NCI-H748 treated with DMSO at 0.1 percent for 48 hours (cell line): ENCODE data around the gene BPIFB3.

Experiments
- DNase-seq: peaks from one replicate; lab custom pipeline; 2025; lab: John Stamatoyannopoulos, UW

BPIFB3 gene

DNA sequence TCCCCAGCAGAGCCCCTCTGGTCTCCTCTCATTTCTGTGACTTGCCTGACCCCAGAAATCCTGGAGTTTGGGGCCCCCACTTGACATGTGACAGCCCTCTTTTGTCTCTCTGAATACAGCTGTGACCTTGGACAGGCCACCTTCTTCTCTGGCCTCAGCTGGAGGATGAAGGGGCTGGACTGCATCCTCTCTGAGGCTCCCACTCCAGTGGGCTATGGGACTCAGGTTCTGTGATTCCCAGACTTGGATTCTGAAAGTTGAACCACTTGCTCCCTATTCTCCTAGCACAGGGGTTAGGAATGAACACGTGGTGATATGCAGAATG, 9.1 kb downstream of the BPIFB3 start:
- no peak for DNase-seq

- no peak for DNase-seq
These were observed 9.6 kb downstream of the BPIFB3 start for GRCh38 chr20:33063271-33063670.

DNA sequence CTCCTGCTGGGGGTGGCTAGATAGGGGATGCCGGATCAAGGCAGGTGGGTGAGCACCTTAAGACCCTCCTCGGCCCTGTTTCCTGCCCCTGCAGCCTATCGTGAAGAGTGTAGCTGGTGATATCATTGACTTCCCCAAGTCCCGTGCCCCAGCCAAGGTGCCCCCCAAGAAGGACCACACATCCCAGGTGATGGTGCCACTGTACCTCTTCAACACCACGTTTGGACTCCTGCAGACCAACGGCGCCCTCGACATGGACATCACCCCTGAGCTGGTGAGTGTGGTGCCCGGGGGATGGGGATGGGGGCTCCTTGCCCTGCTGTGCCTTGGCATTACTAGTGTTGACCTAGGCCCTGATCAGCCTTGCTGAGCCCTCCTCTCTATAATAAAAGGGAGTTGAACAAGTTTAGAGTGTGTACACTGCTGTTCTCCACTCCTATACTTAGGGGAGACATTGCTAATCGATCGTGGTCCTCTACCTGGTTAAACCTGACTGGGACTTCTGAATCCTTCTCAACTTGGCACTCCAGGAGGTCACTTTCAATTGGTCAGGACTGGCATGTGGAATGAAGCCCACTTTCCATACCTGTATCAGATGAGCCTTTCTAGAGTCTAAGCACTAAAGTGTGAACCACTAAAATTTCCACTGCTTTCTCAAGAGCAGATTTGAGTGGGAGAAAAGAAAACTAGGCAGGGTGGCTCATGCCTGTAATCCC, 11.0 kb downstream of the BPIFB3 start:
- no peak for DNase-seq

GRCh38 chr20:33065785-33066184, 12.1 kb downstream of the BPIFB3 start:
- DNase-seq, result no peak

GRCh38 chr20:33067806-33068205, 14.1 kb downstream of the BPIFB3 start:
- DNase-seq, result no peak

DNA sequence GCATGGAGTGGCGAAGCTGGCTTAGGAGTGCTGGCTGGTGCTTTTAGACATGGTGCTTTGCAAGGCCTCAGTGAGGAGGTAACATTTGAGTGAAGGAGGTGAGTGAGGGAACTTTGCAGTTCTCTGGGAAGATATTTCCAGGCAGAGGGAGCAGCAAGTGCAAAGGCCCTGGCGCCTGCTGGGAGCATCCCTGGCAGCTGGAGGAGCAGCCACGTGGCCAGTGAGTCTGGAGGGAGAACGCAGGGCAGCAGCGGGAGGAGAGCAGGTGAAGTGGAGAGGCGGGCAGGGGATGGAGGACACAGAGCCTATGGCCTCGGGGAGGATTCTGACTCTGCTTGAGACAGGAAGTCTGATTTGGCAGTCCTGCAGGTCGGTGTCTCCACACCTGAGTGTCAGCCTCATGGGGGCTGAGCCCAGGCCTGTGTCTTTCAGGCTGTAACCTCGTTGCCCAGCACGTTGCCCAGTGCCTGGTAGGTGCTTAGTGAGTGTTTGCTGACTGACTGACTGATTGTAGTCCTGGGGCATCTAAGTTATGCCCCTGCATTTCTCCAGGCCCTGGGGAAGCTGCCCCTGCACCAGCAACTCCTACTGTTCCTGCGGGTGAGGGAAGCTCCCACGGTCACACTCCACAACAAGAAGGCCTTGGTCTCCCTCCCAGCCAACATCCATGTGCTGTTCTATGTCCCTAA, 14.7 kb downstream of the BPIFB3 start:
- DNase-seq, result no peak

DNA sequence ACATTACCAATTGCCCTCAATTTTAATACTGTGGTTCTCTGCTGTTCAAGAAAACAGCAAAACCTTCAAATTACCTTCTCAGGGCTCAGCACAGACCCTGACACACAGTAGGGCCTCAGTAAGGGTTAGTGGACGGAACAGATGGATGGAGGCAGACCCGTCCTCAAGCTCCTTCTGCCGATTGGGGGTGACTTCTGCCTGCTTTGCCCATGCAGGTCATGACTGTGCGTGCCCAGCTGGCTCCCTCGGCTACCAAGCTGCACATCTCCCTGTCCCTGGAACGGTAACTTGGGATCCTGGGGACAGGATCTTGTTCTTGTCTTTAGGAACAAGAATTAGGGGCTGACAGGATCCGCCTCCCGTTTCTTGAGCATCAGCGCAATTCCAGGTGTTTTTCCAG, 16.0 kb downstream of the BPIFB3 start:
- DNase-seq, result no peak

GRCh38 chr20:33070111-33071053, 16.7 kb downstream of the BPIFB3 start:
- no peak for DNase-seq

GRCh38 chr20:33071198-33071597, 17.5 kb downstream of the BPIFB3 start:
- DNase-seq, result no peak

GRCh38 chr20:33072362-33072761, 18.7 kb downstream of the BPIFB3 start:
- no peak for DNase-seq

DNA sequence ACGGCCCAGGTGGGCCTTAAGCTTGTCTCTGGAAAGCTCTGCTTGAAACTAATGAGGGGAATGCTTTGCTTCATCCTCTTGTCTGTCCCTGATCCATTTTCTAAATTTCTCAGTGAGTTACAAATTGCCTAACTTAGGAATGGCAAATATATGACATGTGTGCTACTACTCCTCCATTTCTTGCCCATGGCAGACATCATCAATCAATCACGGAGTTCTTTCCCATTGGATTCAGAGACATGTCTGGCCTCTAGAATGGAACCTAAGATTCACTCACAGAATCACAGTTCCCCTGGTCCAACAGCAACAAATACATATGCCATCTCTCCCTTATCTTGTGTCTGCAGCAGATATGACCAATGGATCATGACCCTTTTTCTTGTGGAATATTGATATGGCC, 19.1 kb downstream of the BPIFB3 start:
- DNase-seq, result no peak

GRCh38 chr20:33074675-33075074, 21.0 kb downstream of the BPIFB3 start:
- DNase-seq, result no peak

GRCh38 chr20:33075281-33075680, 21.6 kb downstream of the BPIFB3 start:
- DNase-seq, result no peak

DNA sequence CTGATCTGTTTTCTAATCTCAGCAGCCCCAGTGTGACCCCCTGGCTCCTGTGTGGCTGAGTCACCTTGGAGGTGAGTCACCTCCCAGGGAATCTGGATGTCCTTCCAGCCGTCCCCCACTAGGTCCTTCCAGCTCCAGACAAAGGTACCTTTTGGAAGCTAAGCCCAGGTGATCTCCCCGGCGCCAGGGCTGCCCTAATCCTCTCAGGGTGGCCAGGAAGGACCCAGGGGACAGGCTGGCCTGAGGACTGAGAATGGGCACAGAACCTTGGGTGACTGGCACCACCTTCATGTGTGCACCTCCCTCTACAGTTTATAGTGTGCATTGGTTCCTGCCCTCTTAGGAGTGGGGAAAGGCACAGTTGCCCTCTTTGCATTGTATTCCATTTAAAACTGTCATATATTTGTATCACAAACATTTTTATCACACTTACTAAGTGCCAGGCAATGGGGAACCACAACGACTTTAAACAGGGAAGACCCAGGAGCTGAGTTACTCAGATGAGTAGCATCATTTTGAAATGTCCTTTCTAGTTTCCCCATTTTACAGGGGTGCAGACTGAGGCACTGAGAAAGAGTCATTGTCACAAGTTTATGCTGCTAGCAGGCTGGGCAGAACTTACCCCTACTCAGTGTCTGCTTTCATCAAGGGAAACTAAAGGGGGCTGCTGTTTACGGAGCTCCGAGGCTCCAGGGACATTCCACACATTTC, 23.1 kb downstream of the BPIFB3 start:
- DNase-seq, result no peak

GRCh38 chr20:33079259-33079658, 25.6 kb downstream of the BPIFB3 start, which contains the start of gene BPIFB4:
BPIFB4 (plus strand) TSS chr20:33079643; CDS start chr20:33081527, 1,884 bp downstream.
- no peak for DNase-seq

DNA sequence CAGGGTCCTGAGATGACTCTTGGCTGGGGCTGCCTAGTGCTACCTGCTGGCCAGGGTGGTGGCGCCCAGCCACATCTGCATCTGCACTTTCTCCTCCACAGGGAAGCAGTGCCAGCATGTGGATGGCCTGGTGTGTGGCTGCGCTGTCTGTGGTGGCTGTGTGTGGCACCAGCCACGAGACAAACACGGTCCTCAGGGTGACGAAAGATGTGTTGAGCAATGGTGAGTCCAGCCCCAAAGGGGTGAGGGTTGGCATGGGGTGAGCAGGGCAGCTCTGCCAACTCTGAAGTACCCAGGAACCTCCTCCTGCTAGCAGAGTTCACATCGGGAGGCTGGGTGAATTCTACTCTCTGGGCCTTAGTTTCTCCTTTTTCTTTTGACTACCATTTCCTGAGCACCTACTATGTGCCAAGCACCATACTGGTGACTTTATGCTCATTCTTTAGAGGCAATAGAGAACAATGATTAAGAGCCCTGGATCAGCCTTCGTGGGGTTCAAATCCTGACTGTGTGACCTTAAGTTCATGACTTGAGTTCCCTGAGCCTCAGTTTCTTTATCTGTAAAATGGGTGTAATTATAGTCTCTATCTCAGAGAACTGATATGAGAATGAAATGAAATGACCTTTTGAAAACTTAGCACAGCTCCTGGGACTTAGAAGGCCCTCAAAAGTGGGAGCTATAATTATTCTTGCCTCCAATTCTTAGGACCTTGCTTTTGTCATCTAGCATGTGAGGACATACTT, 27.9 kb downstream of the BPIFB3 start:
- DNase-seq, result no peak

GRCh38 chr20:33082546-33082945, 28.8 kb downstream of the BPIFB3 start:
- no peak for DNase-seq

- no peak for DNase-seq
These were observed 30.0 kb downstream of the BPIFB3 start for GRCh38 chr20:33083544-33084340.

- no peak for DNase-seq
These were observed 31.0 kb downstream of the BPIFB3 start for GRCh38 chr20:33084722-33085121.

DNA sequence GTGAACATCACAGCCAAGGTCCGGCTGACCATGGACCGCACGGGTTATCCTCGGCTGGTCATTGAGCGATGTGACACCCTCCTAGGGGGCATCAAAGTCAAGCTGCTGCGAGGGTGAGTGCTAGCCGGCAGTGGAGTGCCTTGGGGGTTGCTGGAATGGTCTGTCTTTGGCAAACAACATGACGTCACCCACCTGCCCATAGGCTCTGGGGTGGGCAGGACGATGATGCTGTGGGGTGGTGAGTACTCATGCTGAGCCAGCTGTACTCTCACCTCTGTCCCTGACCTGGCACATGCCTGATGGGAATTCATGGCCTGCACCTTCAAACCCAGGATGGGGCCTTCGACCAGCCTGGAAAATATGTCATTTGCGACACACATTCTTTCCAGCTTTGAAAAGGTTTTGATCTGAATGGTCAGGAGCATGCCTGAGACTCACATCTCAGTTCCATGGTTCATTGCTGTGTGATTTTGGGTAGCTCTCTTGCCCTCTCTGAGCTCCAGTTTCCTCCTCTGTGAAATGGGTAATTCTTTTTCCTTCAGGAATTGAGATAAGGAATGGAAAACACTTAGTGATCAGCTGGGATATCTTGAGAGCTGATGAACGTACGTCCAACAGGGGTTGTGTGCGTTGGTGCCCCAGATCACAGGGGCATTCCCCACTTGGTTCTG, 32.5 kb downstream of the BPIFB3 start:
- DNase-seq, result no peak
